Globus pallidus (tissue), 1 donor: Measurements from ENCODE around the gene DMBX1.
A peak's percentile ranks its signal among the peaks of the same experiment; 100 is the strongest.

Experiments
- DNase-seq: peaks from one replicate; pipeline ENCODE4 v3.0.0-alpha.2; 2015; ENCODE audit warnings: low spot score

The DMBX1 gene

DNA sequence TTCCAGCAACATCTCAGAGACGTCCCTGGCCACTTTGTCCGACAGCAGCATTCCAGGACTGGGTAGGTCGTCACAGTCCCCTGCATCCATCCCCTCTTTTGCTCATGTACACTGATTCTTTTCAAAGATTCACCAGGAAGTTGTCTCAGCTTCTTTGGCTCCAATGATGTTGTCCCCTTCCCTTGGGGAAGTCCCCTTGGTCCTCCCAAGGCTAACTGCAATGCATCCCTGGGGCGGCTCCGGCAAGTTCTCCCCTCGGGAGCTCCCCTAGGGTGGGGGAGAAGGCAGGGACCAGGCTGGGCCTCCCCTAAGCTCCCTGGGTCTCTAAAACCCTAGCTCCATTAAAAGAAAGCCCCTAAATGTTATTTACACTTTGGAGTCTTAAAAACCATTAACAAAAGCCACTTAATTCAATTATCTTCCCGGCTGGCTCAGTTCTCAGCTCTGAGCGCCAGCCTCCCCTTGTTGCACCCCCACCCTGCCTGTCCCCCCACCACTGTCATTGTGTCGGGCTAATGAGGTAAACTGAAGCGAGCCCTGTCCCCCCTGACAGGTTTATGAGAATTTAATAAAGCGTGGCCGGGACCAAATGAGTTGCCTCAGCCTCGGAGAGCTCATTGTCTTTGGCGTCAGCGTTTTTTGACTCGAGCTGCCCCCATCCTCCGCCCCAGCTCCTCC, 36.5 kb downstream of the DMBX1 start:
- no peak for DNase-seq

DNA sequence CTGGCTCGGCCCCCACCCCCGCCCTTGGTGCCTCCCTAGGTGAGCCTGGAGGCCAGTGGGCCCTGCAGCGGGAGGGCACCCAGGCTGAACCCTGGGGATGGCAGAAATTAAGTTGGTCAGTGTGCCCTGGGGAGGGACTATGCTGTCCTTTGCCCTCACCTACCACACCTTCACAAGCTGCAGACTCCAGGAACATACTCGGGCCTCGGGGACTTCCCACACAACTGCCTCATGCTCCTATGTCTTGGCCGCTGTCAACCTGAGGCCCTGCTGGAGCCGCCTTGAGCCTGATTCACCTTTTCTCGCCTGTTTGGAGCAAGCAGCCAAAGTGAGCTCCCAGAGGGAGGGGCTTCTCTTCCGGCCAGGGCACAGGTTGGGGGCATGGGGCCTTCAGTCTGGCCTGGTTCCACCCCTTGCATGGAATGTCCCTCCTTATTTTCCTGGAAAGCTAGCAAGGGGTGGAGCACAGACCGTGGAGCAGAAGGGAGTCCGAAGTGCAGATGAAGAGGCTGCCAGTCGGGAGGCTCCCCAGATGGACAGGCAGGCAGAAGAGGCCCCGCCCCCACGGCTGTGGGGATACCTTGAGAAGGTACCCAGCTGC, 37.2 kb downstream of the DMBX1 start:
- DNase-seq = no peak

DNA sequence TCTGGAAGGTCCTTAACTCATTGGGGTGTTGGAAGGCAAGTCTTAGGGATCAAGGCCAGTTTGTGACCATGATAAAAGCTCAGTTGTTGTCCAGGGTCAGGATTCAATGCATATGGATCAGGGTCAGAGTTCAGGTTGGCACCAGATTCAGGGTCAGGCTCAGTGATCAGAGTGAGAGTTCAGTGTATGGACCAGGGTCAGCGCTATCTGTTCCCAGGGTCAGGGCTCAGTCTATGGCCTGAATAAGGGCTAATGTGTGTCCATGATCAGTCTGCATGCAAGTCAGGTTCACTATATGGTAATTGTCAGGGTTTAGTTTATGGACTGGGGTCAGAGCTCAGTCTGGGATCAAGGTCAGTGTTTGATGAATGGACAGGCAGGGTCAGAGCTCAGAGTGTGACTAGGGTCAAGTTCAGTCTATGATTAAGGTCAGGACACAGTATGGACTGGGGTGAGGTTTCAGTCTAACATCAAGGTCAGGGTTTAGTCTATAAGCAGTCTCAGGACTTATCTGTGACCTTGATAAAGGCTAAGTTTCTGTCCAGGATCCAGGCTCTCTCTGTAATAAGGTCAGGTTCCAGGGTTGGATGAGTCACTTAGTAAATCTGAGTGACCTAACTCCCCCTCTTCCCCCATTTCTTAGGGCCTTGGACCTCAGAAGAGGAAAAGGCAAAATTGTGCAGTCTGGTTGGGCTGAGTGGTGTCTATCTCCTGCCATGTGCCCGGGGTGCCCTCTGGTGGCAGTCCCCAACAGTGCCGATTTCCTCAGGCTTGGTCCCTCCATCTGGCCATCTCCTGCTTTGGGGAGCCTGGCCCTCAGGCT, 38.0 kb downstream of the DMBX1 start:
- peak; percentile 65 for DNase-seq

DNA sequence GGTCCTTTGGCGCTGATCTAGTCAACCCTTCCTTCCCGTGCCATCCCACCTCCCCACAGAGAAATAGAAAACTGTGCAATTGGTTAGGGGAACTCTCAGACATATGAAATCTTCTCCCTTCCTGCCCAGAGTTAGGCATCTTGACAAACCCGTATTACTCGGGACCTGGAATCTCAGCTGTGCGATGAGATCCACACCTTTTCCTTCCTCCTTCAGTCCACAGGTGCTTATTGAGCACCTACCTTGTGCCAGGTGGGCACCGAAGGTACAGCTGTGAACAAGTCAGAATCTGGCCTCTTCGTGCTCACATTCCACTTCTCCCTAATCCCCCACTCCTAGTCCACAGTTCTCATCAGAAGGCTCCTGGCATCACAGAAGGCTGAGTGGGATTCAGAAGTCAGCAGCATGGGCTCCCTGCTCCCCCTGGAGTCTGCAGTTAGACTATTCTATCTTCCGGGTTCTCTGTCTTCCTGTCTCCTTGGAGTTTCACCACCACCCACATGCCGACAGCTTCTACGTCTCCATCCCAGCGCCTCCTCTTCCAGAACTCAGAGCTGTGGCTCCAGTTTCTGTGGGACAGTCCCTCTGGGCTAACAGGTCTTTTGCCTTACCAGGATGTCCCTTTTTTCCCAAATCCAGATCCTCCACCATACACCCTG, 38.8 kb downstream of the DMBX1 start:
- no peak for DNase-seq

DNA sequence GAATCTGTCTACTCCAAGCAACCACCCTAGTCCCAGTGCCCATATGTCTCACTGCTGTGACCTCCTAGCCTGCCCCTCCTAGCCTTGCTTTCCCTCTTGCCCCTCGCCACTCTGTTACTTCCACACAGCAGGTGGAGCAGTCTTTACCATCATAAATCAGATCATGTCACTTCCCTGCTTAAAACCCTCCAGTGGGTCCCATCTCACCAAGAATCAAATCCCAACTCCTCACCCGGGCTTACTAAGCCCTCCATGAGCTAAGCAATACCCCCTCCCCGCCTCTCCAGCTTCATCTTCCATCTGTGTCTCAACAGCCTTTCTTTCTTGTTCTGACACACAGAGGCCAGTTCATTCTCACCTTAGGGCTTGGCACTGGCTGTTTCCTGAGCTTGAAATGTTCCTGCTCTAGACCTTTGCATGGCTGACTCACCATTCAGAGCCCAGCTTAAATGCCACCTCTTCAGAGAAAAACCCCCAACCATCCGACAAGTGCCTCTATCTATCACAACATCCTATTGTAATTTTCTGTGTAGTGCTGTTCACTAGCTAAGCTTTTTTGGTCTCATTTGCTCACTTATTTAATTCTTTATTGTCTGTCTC, 39.5 kb downstream of the DMBX1 start:
- no peak for DNase-seq

DNA sequence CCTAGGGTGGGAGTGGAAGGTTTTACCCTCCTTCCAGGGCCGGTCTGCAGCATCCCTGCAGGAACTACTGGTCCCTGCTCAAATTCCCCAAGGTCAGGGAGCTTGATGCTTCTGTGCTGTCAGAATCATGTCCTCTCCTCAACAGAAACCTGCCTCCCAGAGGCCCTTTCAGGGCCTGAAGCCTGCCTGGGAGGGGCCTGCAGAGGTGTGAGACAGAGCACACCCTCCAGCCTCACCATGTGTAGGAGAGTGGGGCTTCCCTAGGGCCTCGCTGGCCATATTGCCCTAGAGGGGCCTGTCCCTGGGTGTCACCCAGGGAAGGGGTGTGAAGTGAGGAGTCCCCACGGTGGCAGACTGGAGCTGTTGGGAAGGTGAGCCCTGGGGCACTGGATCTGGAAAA, 40.7 kb downstream of the DMBX1 start:
- DNase-seq = no peak

DNA sequence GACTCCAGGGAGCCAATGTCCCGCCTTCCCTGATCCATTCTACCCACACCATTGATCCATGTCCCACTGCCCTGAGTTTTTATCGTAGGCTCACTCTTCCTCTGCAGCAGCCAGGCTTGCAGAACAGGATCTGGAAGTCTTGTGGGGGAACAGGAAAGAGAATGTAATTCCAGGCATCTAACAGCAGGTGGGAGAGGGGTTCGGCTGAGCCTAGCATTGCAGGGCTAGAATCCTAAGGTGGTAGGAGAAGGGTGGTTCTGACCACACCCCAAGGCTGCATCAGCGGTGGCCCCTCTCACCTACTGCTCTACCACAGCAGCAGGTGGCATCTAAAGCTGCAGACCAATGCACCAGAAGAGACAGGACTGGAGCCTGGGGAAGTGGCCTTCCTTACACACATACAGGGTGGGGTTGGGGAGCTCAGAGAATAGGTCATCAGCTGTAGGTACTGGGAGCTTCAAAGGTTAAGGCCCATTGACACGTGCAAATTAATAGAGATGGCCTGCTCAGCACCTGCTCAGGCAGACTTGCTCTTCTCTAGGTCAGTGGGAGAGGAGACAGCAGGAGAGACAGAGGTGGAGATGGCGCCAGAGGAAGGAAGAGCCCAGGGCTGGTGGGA, 41.3 kb downstream of the DMBX1 start:
- no peak for DNase-seq

DNA sequence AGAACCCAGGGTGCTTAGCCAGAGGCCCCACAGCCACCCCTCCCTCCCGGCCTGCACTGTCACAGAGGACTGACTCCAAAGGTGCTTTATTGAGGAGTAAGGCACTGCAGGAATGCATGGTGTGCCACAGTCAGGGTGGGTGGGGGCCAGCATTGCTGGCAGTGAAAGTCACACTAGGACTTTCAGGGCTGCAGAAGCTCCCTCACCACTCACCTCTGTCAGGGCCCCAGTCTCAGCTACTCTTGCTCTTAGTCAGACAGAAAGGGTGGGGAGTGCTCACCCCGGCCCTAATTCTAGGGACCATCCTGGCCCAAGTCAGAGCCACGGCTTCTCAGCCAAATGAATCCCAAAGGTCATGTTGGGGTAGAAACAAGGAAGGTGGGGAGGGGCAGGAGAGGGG, 42.5 kb downstream of the DMBX1 start:
- no peak for DNase-seq

DNA sequence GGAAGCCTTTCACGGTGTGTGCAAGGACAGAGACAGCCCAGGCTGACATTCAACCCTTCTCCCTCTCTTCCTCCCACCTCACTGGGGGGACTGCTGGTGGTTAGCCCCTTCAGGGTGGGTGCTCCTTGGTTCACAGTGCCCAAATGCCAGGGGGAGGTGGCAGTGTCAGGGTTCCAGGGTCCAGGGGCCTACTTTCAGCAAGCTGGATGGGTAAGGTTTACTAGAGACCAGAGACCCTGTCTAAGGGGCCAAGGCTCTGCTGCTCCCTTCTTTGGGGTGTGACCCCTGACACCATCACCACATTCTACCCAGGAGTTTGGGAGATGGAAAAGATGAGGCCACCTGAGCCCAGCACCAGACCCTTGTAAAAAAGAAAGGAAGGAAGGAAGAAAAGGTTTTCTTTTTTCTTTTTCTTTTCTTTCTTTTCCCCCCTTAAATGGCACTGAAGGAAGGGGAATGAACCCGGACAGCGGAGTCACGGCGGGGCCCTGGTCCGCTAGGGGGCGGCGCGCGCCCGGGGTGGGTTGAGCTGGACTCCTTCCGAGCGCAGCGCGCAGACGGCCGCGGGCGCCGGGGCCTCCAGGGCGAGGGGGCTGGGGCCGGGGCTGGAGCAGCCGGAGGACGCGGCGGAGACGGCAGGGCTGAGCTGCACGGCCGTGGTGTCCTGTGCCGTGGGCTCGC, 43.0 kb downstream of the DMBX1 start:
- peak; percentile 35 for DNase-seq

DNA sequence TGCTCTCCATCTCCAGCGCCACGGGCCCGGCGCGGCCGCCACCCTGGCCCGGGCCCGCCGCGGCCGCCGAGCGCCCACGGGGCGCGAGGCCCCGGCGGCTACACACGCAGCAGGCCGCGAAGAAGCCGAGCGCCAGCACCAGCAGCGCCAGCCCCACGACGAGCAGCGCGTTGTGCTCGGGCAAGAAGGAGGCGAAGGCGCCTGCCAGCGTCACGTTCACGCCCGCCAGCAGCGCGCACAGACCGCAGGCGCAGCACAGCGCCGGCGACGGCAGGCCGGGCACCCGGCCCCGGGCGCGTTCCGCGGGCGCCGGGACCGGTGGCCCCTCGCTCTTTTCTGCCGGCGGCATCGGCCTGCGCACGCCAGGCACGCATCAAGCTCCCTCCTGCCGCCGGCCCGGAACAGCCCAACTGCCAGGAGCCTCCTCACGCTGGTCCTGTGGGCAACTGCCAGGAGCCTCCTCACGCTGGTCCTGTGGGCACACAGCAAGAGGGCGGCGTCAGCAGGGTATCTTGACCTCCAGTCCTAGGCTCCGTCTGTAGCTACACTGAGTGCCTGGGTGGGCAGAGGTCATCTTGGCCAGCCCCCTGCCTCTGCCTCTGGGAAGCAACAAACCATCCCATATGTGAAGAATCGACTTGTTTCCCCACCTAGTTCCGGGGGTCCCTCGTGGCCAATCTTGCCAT, 43.7 kb downstream of the DMBX1 start:
- DNase-seq = peak; percentile 19

DNA sequence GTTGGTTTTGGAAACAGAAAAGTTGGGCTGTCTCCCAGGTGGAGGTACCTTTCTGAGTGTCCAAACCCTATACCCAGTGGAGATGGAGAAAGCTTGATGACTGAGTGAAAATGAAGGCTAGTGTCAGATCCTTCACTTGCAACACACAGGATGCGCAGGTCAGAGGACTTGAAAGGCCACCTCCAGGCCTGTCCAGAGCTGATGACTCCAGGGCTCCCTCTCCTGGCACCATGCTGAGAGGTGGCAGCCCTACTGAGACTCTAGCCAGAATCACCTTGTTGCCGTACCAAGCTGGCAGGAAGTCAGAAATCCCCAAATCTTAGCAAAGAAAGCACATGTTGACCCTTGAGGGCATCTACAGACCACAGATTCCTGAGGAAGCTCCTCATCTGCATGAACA, 45.4 kb downstream of the DMBX1 start:
- no peak for DNase-seq

DNA sequence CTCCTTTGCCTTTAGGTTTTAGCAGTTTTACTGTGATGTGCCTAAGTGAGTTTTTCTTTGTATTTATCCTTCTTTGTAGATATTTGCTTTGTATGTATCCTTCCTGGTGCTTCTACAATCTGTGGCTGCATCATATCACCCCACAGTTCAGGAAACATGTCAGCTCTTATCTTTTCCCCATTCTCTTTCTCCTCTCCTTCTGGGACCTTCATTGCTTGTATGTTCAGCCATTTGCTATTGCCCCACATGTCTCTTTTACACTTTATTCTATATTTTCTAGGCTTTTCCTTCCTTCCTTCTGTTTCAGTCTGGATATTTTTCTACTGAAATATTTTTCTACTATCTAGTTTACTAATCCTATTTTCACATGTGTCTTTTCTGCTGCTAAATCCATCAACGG, 46.9 kb downstream of the DMBX1 start:
- DNase-seq = no peak

DNA sequence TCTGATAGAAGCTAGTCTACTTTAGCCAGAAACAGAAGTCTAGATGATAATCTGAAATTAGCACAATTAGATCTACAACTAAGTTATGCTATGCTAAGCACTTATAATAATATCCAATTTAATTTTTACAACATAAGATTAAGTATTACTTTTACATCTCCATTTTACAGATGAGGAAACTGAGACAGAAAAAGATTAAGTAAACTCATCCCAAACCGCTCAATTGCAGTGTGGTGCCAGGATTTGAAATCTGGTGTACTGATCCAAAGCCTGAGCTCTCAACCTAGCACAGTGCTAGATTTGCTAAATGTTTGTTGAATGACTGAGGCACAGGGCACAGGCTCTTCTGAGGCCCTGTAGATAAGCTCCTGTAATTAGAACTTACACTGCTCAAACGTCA, 48.0 kb downstream of the DMBX1 start:
- no peak for DNase-seq

DNA sequence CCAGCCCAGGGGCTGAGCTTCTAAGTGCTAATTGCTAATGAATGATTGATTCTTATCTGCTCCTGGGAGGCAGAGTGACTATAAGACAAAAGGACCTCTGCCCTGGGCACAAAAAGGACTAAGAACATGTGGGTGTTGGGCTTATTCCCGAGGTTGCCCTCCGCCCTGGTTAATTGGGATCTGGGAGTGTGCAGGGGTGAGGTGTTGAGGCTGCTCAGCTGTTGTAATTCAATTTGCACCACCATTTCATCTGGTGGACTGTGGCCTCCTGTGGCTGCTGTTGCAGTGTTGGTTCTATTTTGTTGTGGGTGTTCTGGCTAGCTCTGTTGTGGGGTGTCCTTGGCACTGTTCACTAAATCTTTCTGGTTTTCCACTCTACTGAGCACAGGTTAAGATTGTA, 48.5 kb downstream of the DMBX1 start:
- no peak for DNase-seq
